ENCODE results near the gene GLO1. TPM values are rescaled to one million over a fixed set of nuclear protein-coding genes. Genes with fewer than 3 reads are reported as not detected.
A peak's percentile ranks its signal among the peaks of the same experiment; 100 is the strongest.
"Not testable (repeated sequence)": the region's sequence is repeated elsewhere in the genome, so short reads cannot be mapped to it uniquely, and the experiment has no call there.

GLO1 gene
- total and polyA plus RNA-seq, 2 donors from 2014 or later = 67.3 to 126 TPM

- H3K27me3 ChIP-seq (ENCODE audit: control insufficient read depth, insufficient read depth, low read length) = no peaks in the 10 kb centered on the region
- no peak overlapping the region for H3K9ac ChIP-seq (ENCODE audit: low read length in 3 of 3)
- no peaks in the 10 kb centered on the region for H3K9me3 ChIP-seq (ENCODE audit: control insufficient read depth in 2 of 3, insufficient read depth in 1 of 3, low read length in 3 of 3)
- H3K36me3 ChIP-seq (ENCODE audit: control insufficient read depth in 2 of 3, insufficient read depth in 3 of 3, low read length in 3 of 3) = no peaks in the 10 kb centered on the region
- no peak for TF ChIP-seq CTCF (IDR thresholded peaks at IDR 0.05; ENCODE audit: borderline replicate concordance, extremely low read depth, insufficient read depth)
- no peak overlapping the region for H3K4me3 ChIP-seq (ENCODE audit: low read length in 3 of 3)
- intact Hi-C loops (cut with DNase I) = no loop called here
- H3K4me1 ChIP-seq (ENCODE audit: control insufficient read depth in 2 of 3, insufficient read depth in 2 of 3, low read depth in 1 of 3, low read length in 3 of 3) = no peaks in the 10 kb centered on the region
- no peak overlapping the region for H3K27ac ChIP-seq (ENCODE audit: low read depth in 2 of 2, low read length in 2 of 2)
- FAIRE-seq = no peak
- peak in 1 of 5 donors; percentile 36 for DNase-seq
Observed at GRCh38 chr6:38708496-38708895, 5.6 kb upstream of the GLO1 start.

- FAIRE-seq = no peak
- intact Hi-C loops (cut with DNase I) = no loop called here
- no peak overlapping the region for H3K4me3 ChIP-seq (ENCODE audit: low read length in 3 of 3)
- no peak overlapping the region for H3K27ac ChIP-seq (ENCODE audit: low read depth in 2 of 2, low read length in 2 of 2)
- no peak for TF ChIP-seq CTCF (IDR thresholded peaks at IDR 0.05; ENCODE audit: borderline replicate concordance, extremely low read depth, insufficient read depth)
- H3K36me3 ChIP-seq (ENCODE audit: control insufficient read depth in 2 of 3, insufficient read depth in 3 of 3, low read length in 3 of 3) = no peaks in the 10 kb centered on the region
- no peaks in the 10 kb centered on the region for H3K27me3 ChIP-seq (ENCODE audit: control insufficient read depth, insufficient read depth, low read length)
- H3K9ac ChIP-seq (ENCODE audit: low read length in 3 of 3) = no peak overlapping the region
- no peaks in the 10 kb centered on the region for H3K9me3 ChIP-seq (ENCODE audit: control insufficient read depth in 2 of 3, insufficient read depth in 1 of 3, low read length in 3 of 3)
- DNase-seq = no peak
- H3K4me1 ChIP-seq (ENCODE audit: control insufficient read depth in 2 of 3, insufficient read depth in 2 of 3, low read depth in 1 of 3, low read length in 3 of 3) = no peaks in the 10 kb centered on the region
Observed at GRCh38 chr6:38705924-38706323, 3.0 kb upstream of the GLO1 start.

GRCh38 chr6:38703949-38704590 is 1.1 kb upstream of the GLO1 start:
- H3K9me3 ChIP-seq (ENCODE audit: control insufficient read depth in 2 of 3, insufficient read depth in 1 of 3, low read length in 3 of 3) = no peaks in the 10 kb centered on the region
- H3K27me3 ChIP-seq (ENCODE audit: control insufficient read depth, insufficient read depth, low read length) = no peaks in the 10 kb centered on the region
- H3K9ac ChIP-seq (ENCODE audit: low read length in 3 of 3) = no peak overlapping the region
- DNase-seq (peak in 2 of 5 donors; percentile 21 to 70), FAIRE-seq (no peak)
- H3K4me3 ChIP-seq (ENCODE audit: low read length in 3 of 3) = no peak overlapping the region
- H3K36me3 ChIP-seq (ENCODE audit: control insufficient read depth in 2 of 3, insufficient read depth in 3 of 3, low read length in 3 of 3) = peaks cover 0 to 2% (median 0%) of the 10 kb centered on the region in 3 donors
- TF ChIP-seq CTCF (IDR thresholded peaks at IDR 0.05; ENCODE audit: borderline replicate concordance, extremely low read depth, insufficient read depth) = no peak
- no peaks in the 10 kb centered on the region for H3K4me1 ChIP-seq (ENCODE audit: control insufficient read depth in 2 of 3, insufficient read depth in 2 of 3, low read depth in 1 of 3, low read length in 3 of 3)
- H3K27ac ChIP-seq (ENCODE audit: low read depth in 2 of 2, low read length in 2 of 2) = no peak overlapping the region
- intact Hi-C loops (cut with DNase I) = no loop called here

- FAIRE-seq = no peak
- intact Hi-C loops (cut with DNase I) = no loop called here
- no peaks in the 10 kb centered on the region for H3K4me1 ChIP-seq (ENCODE audit: control insufficient read depth in 2 of 3, insufficient read depth in 2 of 3, low read depth in 1 of 3, low read length in 3 of 3)
- H3K9ac ChIP-seq (ENCODE audit: low read length in 3 of 3) = no peak overlapping the region
- no peak for TF ChIP-seq CTCF (IDR thresholded peaks at IDR 0.05; ENCODE audit: borderline replicate concordance, extremely low read depth, insufficient read depth)
- H3K27me3 ChIP-seq (ENCODE audit: control insufficient read depth, insufficient read depth, low read length) = no peaks in the 10 kb centered on the region
- no peak overlapping the region for H3K27ac ChIP-seq (ENCODE audit: low read depth in 2 of 2, low read length in 2 of 2)
- H3K9me3 ChIP-seq (ENCODE audit: control insufficient read depth in 2 of 3, insufficient read depth in 1 of 3, low read length in 3 of 3) = no peaks in the 10 kb centered on the region
- no peak overlapping the region for H3K4me3 ChIP-seq (ENCODE audit: low read length in 3 of 3)
- no peak for DNase-seq
- H3K36me3 ChIP-seq (ENCODE audit: control insufficient read depth in 2 of 3, insufficient read depth in 3 of 3, low read length in 3 of 3) = peaks cover 0 to 2% (median 0%) of the 10 kb centered on the region in 3 donors
Observed at GRCh38 chr6:38701551-38701950, 1.4 kb downstream of the GLO1 start.

- DNase-seq; H3K27me3 ChIP-seq (ENCODE audit: control insufficient read depth, insufficient read depth, low read length); H3K36me3 ChIP-seq (ENCODE audit: control insufficient read depth in 2 of 3, insufficient read depth in 3 of 3, low read length in 3 of 3); H3K27ac ChIP-seq (ENCODE audit: low read depth in 2 of 2, low read length in 2 of 2); FAIRE-seq; H3K9me3 ChIP-seq (ENCODE audit: control insufficient read depth in 2 of 3, insufficient read depth in 1 of 3, low read length in 3 of 3); intact Hi-C loops (cut with DNase I); H3K4me1 ChIP-seq (ENCODE audit: control insufficient read depth in 2 of 3, insufficient read depth in 2 of 3, low read depth in 1 of 3, low read length in 3 of 3); H3K4me3 ChIP-seq (ENCODE audit: low read length in 3 of 3); H3K9ac ChIP-seq (ENCODE audit: low read length in 3 of 3): not testable (repeated sequence)
Observed at GRCh38 chr6:38699702-38700101, 3.2 kb downstream of the GLO1 start.

Measured in kidney (tissue), 14 donors.